Cardiac fibroblast (primary cell): ENCODE data around the gene CCDC6.

Source experiments
- DNase-seq, 2 donors: peaks; one replicate each; pipeline versions ENCODE4 v3.0.0 to v3.0.0-alpha.2; 2010; ENCODE audit warnings: low read depth in 2 of 2
- H3K4me3 ChIP-seq, 2 donors: replicated peaks in 1 of 2; 1 replicate in 1 of 2; 2 replicates in 1 of 2; pipeline ENCODE4 v1.5.1; 2011; ENCODE audit warnings: low read depth in 2 of 2, low read length in 2 of 2, mild to moderate bottlenecking in 2 of 2, moderate library complexity in 1 of 2
- TF ChIP-seq, protein P1 (sequence below): IDR thresholded peaks from one replicate; pipeline ENCODE4 v1.5.1; 2011; ENCODE audit warnings: low read depth, mild to moderate bottlenecking, low read length, inconsistent platforms

CCDC6 gene

DNA sequence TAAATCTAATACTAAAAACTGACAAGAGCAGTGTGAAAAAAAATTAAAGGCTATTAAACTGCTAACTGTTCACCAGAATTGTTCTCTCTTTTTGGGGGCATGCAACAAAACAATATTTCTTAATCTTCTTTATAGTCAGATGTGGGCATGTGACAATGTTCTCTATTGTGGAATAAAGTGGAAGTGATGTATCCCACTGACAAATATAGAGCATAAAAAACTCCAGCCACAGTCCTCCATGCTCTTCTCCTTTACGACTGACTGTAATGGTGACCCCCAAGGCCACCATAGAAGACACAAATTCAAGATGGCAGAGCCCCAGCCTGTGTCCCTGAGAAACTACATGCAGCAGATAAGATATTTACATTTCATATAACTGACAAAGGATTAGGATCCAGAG is 11.6 kb upstream of the CCDC6 start:
- TF ChIP-seq, protein P1, sequence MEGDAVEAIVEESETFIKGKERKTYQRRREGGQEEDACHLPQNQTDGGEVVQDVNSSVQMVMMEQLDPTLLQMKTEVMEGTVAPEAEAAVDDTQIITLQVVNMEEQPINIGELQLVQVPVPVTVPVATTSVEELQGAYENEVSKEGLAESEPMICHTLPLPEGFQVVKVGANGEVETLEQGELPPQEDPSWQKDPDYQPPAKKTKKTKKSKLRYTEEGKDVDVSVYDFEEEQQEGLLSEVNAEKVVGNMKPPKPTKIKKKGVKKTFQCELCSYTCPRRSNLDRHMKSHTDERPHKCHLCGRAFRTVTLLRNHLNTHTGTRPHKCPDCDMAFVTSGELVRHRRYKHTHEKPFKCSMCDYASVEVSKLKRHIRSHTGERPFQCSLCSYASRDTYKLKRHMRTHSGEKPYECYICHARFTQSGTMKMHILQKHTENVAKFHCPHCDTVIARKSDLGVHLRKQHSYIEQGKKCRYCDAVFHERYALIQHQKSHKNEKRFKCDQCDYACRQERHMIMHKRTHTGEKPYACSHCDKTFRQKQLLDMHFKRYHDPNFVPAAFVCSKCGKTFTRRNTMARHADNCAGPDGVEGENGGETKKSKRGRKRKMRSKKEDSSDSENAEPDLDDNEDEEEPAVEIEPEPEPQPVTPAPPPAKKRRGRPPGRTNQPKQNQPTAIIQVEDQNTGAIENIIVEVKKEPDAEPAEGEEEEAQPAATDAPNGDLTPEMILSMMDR, result no peak
- DNase-seq, result no peak

DNA sequence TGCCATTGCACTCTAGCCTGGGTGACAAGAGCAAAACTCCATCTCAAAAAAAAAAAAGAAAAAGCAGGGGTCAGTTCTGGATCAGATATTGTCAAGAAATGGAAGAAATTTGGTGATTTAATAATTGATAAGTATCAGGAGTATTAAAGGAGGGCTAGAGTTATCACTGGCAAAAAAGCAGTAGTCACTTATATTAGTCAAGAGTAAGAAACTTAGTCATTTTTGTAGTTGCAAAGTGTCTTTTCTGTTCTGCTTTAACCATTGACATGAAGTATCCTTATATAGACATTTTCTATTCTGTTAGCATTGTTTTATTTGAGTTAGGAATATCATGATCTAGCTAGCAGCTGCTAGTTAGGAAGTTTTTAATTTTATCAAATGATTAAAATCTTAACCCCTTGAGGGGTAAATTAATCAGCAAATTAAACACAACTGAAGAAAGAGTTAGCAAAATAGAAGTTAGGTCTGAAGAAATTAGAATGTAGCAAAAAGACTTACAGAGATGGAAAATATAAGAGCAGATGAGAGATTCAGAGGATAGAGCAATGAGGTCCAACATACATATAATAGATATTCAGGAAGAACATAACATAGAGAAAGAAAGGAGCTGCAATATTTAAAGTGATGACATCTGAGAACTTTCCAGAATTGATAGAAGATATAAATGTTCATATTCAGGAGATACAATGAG is 7.3 kb upstream of the CCDC6 start:
- TF ChIP-seq, protein P1, result no peak
- no peak overlapping the region for H3K4me3 ChIP-seq
- DNase-seq, result no peak

More for the DNA sequence above, 11.6 kb upstream of the CCDC6 start:
- no peak overlapping the region for H3K4me3 ChIP-seq

DNA sequence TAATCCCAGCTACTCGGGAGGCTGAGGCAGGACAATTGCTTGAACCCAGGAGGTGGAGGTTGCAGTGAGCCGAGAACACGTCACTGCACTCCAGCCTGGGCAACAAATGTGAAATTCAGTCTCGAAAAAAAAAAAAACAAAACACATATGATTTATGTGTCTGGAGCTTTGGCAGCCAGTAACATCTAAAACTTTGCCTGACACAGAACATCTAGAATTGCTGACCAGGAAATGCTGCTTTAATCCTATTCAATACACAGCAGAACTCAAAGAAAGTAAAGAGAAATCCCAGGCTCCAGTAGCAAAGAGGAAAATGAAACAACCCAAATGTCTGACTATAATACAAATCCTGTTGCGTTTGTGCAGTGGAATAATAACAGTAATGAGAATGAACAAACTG is 4.5 kb upstream of the CCDC6 start:
- no peak overlapping the region for H3K4me3 ChIP-seq
- no peak for DNase-seq
- TF ChIP-seq, protein P1, result no peak

DNA sequence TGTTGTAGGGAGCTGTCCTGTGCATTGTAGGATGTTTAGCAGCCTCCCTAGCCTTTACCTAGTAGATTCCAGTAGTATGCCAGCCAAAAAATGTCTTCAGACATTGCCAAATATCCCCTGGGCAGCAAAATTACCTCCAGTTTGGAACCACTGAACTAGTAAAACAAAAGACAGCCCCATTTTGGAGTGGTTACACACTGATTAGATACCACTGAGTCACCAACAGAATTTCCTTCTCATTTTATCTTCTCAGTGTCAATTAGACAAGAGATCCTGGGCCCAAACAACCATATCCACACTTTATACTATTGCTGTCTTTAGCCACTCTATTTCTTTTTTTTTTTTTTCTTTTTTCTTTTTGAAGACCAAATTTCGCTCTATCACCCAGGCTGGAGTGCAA is 3.5 kb upstream of the CCDC6 start:
- TF ChIP-seq, protein P1, result no peak
- H3K4me3 ChIP-seq, result no peak overlapping the region
- DNase-seq, result no peak

DNA sequence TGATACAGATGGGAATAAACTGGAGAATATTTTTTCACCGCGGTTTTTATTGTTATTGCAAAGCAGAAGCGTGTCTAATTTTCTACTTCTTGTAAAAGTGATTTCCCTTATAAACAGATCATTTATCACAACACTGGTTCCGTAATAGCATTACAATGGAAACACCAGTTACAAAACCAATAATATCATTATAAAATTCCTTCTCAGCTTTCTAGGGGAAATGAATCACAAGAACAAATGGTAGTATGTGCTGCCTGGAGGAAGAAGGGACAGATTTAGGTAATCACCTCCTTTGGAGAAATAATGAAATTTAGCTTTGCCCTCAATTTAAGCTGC is 2.4 kb upstream of the CCDC6 start:
- DNase-seq, result no peak
- H3K4me3 ChIP-seq, result no peak overlapping the region
- TF ChIP-seq, protein P1, result no peak

DNA sequence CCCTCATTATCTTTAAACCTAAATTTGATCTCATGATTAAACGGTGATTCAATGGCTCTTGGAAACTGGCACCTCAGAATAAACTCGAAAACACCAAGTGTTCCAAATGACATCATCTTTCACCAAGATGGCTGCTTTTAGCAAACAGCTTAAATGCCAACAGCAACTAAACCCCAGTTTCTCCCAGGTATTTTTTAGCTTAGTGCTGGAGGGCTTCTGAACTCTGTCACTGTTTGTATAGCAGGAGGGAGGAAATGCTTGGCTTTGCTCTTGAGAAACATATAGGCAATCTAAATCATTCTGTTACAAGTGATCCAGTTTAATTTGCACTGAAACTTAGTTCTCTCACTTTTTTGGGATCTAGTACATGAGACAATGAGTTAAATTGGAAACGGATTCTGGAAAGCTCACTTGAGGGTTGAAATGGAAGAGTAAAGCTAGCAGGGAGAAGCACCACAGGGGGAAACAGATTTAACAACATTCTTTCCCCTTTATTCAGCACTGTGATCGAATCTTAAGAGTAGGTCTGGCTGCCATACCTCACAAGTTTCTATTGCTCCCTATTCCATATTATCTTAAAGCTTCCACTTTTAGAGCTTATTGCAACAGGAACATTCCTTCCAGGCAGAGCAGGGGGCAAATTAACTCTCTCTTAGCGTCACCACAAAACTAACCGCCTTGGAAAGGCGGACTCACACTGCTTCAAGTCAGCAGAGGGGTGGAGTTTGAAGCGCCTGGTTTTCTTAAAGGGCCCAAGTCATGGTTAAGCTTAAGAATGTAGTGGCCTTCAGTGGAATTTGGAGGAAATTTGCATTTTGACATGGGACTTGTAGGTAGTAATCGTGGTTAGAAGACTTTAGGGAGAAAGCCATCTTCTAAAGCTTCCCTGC is 1.8 kb upstream of the CCDC6 start:
- TF ChIP-seq, protein P1, result no peak
- H3K4me3 ChIP-seq, result peak overlapping the region; percentile 32 to 56
- peak; percentile 89 to 95 for DNase-seq
